DMS114 treated with DMSO at 0.1 percent for 48 hours (cell line): ENCODE measurements around the gene MEI4.
"Not testable (repeated sequence)": the region's sequence is repeated elsewhere in the genome, so short reads cannot be mapped to it uniquely, and the experiment has no call there.

Source experiments
- DNase-seq: peaks from one replicate; lab custom pipeline; 2025; ENCODE audit not compliant: unreplicated experiment; lab: John Stamatoyannopoulos, UW

Gene MEI4

GRCh38 chr6:77652739-77653138 is at the start of gene MEI4:
Gene MEI4, plus strand, starts transcription at chr6:77653039. Its CDS starts 37,633 bp downstream, at chr6:77690672.
- DNase-seq: no peak

- DNase-seq: no peak
Observed at GRCh38 chr6:77604476-77604875, 48.4 kb upstream of the MEI4 start.

- DNase-seq: no peak
Observed at GRCh38 chr6:77607004-77607403, 45.8 kb upstream of the MEI4 start.

- no peak for DNase-seq
Observed at GRCh38 chr6:77609106-77609505, 43.7 kb upstream of the MEI4 start.

- no peak for DNase-seq
Observed at GRCh38 chr6:77619114-77619513, 33.7 kb upstream of the MEI4 start.

GRCh38 chr6:77620278-77620882 is 32.5 kb upstream of the MEI4 start:
- DNase-seq: no peak

GRCh38 chr6:77624515-77624914 is 28.3 kb upstream of the MEI4 start:
- DNase-seq: no peak

- DNase-seq: no peak
Observed at GRCh38 chr6:77626426-77626825, 26.4 kb upstream of the MEI4 start.

- DNase-seq: no peak
Observed at GRCh38 chr6:77630014-77630413, 22.8 kb upstream of the MEI4 start.

GRCh38 chr6:77633471-77633870 is 19.4 kb upstream of the MEI4 start:
- DNase-seq: no peak

- no peak for DNase-seq
Observed at GRCh38 chr6:77633993-77634715, 18.7 kb upstream of the MEI4 start.

- no peak for DNase-seq
Observed at GRCh38 chr6:77638129-77638830, 14.6 kb upstream of the MEI4 start.

GRCh38 chr6:77644102-77644705 is 8.6 kb upstream of the MEI4 start:
- no peak for DNase-seq

GRCh38 chr6:77650098-77650663 is 2.7 kb upstream of the MEI4 start:
- no peak for DNase-seq

GRCh38 chr6:77653816-77654215 is 977 bp downstream of the MEI4 start:
- no peak for DNase-seq

- not testable (repeated sequence) for DNase-seq
Observed at GRCh38 chr6:77655035-77655434, 2.2 kb downstream of the MEI4 start.

- no peak for DNase-seq
Observed at GRCh38 chr6:77656999-77657764, 4.3 kb downstream of the MEI4 start.

- DNase-seq: no peak
Observed at GRCh38 chr6:77666340-77666739, 13.5 kb downstream of the MEI4 start.

GRCh38 chr6:77666846-77667245 is 14.0 kb downstream of the MEI4 start:
- DNase-seq: no peak

GRCh38 chr6:77669913-77670312 is 17.1 kb downstream of the MEI4 start:
- DNase-seq: no peak

GRCh38 chr6:77674211-77674610 is 21.4 kb downstream of the MEI4 start:
- no peak for DNase-seq
